Limb (tissue), 2 donors: ENCODE measurements around the gene RIN2.
A peak's percentile ranks its signal among the peaks of the same experiment; 100 is the strongest.
"Not testable (repeated sequence)": the region's sequence is repeated elsewhere in the genome, so short reads cannot be mapped to it uniquely, and the experiment has no call there.

Experiments
- DNase-seq, 2 donors: peaks; one replicate each; pipeline ENCODE4 v3.0.0-alpha.2; 2016; ENCODE audit errors: extremely low spot score in 2 of 2

The RIN2 gene

DNA sequence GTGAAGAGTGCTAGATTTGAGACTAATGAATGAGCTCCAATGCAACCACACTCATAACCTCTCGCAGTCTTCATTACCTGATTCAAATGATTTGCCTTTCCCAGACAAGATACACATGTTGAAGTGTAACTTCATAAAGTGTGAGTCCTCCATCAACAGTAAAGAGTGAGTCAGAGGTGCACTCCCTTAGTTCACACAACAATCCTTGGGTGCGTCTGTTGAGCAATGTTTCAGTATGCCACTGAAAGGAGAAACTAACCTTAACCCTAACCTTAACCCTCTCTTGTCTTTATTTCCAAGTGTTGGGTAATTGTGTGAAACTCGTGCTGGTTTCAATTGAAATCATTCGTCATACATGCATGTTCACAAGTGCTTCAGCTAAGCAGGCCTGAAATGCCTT, 21.0 kb upstream of the RIN2 start:
- DNase-seq: no peak

DNA sequence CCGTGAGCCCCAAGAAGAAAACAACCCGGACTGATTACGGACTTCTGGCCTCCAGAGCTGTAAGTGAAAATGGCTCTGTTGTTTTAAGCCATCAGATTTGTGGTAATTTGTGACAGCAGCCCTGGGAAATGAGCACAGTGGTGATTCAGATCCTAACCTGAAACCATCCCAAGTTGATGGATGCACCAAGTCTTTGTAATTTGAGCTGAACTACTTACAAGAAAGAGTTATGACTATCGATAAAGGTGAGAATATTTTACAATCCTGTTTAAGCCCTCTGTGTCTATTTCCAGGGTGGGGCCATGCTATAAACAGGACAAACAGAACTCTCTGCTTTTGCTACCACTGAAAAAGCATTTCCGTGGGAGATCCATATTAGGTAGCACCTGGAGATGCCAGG, 19.1 kb upstream of the RIN2 start:
- no peak for DNase-seq

DNA sequence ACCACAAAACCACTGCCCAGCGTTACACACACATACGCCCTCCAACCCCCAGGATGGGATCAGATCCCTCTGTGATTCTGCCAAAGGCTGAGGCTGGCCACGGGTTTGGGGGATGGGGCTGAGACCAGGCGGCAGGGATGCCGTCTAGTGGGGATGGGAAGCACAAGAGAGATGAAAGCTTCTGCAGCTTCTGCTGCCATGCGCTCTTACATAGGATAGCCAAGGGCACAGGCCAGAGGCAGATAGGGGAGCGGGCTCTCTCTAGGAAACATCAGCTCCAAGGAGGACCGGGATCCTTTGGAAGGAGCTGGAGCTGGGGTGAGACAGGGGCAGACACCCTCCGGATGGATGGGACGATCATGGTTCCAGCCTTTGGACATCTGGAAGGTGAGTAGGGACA, 18.7 kb upstream of the RIN2 start:
- no peak for DNase-seq

DNA sequence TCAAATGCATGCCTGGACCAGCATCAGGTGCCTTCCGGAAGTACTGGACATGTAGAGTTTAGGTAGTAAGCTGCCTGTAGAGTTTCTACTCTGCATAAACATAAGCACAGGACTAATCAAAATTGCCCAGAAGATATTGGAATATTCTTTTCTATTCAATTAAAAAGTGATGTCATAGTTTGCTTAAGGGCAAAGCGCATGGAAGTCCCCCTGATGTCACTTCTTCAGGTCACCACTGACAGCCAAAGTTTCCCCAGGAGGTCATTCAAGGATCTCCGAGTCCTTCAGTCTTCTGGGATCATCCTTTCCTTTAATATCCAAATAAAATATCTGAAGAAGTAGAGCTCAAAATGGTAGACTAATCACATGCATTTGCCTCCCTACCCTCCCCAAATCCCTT, 17.5 kb upstream of the RIN2 start:
- no peak for DNase-seq

DNA sequence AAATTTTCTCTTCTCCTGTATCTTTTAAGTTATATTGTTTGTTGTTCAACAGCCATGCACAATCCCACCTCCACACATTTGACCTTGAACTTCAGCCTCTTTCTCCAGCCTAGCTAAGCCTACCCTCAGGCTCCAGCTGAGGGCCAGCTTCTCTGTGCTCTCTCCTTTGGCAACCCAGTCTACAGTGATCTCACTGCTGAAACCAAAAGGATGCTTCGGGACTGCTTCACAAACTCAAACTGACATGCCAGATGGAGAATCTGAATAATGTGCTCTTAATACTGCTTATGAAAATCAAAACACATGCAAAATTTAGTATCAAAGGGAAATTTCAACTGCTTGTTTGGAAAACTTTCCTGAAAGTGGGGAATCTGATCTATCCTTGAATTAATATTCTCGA, 16.1 kb upstream of the RIN2 start:
- DNase-seq: no peak

DNA sequence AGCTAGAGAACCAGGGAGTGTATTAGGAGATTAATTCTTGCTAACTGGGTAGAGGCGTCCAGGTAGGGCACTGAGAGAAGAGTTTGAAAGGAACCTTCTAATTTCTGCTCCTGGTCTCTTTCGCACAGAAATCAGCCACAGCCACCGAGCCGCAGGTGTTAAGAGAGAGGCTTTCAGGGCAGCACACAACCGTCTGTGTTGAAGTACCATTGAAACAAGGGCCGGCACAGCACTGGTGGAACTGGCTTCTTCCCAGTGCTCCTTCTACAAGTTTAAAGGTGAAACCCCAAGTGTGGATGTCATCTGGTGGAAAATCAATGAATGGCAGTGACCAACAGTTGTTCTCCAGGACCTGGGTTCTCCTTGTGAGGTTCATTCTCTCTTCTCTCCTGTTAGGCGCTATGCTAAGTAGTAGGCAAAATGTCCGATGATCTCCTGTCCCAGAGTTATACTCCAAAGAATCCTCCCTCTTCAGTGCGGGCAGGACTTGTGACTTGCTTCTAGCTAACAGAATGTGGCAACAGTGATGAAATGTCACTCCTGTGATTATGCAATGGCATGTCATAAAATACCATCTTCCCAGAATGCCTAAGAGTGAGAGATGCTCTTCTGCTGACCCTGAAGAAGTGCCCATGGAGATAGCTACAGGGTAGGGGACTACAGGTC, 15.0 kb upstream of the RIN2 start:
- DNase-seq: no peak

DNA sequence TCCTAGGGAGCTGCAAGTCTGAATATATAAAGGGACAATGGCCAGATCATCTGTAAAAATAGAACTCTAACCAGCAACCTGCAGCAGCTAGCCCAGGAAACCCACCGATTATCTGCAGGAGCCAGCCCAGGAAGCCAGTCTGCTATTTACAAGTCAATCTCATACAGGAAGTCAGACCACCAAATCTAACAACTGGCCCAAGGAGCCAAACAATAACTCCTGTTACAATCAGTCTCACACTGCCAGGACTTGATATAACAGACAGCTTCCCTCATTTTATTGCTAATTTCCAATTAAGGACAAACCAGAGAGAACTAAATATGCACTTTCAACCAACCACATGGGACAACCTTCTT, 14.4 kb upstream of the RIN2 start:
- DNase-seq: no peak

DNA sequence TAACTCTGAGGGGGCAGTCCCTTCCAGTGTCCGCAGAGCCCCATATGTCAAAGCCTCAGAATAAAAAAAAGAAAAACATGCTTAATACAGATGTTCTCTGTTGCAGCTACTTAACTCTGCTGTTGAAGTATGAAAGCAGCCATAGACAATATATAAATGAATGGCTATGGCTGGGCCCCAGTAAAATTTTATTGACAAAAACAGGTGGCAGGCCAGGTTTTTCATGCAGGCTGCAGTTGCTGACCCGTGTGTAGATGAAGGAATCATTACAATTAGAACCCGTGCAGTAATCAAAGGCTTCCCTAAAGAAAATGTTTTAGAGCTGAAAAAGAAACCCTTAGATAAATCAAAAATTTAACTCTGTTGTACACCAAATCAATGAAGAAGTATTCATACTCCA, 13.0 kb upstream of the RIN2 start:
- no peak for DNase-seq

DNA sequence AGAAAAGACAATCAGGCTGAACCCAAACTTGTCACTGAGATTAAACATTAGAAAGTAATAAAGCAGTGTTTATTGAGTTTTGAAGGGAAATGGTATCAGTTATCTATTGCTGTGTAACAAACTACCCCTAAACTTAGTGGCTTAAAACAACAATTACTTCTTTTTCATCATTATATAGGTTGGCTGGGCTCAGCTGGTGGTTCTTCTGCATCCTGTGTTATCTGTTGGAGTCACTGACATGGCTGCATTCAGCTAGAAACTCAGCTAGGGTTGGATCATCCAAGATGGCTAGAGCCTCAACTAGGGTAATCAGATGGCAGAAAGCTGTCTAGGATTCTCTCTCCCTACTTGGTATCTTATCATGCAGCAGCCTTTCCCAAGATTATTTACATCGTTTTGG, 12.5 kb upstream of the RIN2 start:
- DNase-seq: no peak

DNA sequence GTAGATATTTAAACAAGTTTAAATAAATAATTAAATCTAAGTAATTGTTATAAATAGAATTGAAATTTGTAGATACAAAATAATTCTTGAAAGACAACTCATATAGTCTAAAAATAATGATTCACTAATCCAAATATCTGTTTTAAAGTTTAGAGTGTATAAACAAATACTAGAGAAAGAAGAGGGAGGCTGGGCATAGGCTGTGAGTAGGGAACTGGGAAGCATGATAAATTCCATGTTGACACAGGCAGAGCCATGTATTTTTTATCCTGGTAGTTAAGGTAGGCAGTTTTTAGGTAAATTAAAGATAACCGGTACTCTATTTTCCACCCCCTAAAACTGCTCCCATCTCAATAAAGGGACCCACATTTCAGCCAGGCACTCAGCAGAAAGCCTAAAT, 11.7 kb upstream of the RIN2 start:
- no peak for DNase-seq

DNA sequence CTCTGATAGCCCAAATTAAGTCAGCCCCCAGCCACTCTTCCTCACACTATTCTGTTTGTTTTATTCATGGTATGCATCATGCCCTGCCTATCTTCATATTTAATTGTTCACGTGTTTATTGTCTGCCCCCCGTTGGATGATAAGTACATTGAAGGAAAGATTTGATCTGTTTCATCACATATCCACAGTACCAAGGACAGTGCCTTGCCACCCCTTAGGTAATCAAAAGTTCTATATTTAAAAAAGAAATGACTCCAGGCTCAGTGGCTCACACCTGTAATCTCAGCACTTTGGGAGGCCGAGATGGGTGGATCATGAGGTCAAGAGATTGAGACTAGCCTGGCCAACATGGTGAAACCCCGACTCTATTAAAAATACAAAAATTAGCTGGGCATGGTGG, 10.2 kb upstream of the RIN2 start:
- no peak for DNase-seq

DNA sequence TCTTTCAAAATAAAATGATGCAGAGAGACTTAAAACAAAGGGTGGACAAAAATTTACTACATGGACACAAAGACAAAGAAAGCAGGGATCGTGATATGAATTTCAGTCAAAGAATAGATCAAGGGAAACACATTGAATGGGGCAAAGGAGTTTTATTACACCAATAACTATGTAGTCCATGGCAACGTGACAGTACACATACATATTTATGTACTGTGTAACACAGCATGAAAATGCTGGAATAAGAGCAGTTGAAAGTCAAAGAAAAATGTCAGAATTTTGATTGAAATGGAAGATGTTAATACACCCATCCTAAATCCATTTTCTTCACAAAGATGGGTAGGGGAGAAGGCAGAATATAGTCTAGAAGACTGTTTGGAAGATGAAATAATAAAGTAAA, 9.4 kb upstream of the RIN2 start:
- no peak for DNase-seq

DNA sequence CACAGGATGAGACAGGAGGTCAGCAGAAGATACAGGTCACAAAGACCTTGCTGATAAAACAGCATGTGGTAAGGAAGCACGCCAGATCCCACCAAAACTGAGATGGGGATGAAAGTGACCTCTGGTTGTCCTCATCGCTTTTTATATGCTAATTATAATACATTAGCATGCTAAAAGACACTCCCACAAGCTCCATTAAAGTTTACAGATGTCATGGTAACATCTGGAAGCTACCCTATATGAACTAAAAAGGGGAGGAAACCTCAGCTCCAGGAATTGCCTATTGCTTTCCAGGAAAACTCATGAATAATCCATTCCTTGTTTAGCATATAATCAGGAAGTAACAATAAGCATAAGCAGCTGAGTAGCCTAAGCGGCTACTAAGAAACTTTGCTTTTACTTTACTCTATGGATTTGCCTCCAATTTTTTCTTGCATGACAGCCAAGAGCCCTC, 8.4 kb upstream of the RIN2 start:
- DNase-seq: peak in 1 of 2 donors; percentile 47

DNA sequence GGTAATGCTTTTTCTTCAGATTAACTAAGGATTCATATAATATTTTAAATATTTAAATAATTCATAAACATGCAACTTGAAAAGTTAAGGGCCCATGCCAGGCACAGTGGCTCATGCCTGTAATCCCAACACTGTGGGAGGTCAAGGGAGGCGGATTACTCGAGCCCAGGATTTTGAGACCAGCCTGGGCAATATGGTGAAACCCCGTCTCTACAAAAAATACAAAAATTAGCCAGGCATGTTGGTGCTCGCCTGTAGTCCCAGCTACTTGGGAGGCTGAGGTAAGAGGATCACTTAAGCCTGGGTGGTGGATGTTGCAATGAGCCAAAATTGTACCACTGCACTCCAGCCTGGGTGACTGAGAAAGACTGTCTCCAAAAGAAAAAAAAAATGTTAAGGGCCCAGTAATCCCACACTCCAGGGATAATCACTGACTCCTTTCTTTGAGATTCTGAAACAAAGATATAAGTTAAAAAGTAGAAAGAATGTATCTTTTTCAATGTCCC, 7.9 kb upstream of the RIN2 start:
- DNase-seq: no peak

DNA sequence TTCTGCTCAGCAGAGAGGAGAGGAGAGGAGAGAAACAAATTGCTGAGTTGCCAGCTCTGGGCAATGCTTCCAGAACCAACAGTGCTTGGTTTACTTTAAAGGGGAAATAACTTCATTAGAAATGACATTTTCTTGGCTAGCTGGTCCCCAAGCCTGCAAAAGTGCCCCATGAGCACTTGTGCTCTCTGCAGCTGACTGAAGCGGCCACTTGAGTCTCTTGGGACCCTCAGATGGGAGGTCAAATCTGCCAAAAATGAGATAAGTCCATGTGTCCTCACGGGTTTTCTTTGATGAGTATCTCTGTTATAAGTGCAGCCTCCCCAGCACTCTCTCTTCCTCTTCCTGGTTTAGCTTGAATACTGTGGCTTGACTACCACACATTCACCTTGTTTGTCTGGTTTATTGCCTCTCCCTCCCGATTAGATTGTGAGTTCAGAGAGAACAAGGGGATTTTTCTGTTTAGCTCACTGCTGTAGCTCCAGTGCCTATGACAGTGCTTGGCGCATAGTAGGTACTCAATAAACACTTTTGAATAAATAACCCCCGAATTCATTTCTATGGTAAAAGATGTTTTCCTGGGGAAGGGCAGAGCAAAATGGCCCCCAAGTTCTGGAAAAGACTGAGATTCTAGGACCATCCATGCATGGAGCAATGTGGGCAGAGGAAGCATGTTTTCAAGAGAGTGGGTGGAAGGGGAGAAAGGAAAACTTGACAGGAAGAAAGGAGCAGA, 7.0 kb upstream of the RIN2 start:
- no peak for DNase-seq

DNA sequence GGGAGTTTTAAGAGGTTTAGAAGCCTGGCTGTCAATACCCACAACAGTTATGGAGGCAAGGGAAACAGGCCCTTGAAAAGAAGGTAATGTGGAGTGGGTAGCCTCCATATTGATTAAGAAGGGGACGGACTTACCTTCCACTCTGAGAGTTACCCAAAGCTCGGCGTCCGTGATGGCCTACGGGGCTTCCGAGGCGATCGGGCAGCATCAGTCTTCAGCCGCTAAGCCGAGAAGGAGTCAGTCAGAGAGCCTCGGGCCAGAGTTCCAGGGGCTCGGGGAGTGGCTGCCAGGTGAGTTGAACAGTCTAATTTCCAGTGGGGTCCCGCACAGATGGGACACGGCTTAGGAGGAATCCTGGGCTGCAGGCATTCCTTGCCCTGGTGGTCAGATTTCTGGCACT, 3.9 kb upstream of the RIN2 start:
- DNase-seq: not testable (repeated sequence)

DNA sequence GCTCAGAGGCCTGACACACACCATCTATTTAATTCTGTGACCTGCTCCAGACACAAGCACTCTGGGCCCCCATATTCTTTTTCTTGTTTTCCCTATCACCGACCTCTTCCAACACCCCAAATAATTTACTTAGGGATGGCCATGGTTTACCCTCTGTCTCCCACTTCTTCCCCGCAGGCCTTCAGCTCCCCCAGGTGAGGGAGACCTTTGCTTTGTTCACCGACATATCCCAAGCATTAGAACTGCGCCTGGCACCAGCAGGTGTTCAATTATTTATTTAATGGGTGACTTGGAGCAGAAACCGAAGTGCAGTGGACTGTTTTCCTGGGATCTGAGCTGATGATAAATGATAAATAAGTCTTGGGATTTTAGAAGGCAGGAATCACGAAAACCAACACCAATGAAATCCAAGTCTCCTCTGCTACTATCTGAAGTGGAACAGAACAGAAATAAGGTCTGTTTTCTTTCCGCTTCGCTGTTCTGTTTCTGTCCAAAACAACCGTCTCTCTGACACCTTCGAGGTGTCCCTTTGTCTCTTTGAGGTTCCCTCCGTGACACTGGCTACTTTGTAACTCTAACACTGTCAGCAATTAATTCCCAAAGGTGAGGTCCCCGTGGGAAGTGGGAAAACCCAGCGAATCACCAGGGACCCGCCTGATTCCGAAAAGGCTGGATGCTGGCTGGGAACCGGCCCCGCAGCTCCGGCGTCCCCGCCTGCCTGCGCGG, 1.1 kb upstream of the RIN2 start:
- no peak for DNase-seq

DNA sequence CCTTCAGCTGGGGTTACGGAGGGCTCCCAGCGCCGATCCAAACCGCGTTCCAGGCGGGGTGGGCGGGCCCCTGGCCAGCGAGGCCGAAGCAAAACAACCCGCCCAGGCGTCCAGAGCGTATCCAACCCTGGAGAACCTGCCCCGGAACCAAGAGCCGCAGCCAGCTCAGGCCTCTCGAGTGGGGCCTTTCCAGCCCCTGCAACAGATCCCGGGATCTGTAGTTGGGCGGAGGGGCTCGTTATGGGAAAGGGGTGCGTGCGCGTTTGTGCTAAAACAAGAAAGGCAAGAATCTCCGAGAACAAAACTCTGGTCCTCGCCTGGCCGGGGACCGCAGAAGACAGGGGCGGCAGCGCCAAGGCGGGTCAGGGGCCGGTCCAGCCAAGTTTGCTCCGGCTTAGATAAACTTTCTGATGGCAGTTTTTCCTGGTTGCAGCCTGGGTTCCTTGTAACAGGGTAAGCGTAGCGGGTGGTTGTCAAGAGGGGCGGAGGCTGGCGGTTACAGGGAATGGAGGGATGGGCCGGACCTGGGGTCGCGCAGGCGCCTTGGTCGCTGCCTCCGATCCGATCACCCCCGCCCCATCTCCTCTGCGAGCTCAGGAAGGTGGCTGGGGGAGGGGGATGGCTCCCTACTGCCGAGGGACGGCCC, 448 bp upstream of the RIN2 start:
- DNase-seq: peak; percentile 91 to 94

DNA sequence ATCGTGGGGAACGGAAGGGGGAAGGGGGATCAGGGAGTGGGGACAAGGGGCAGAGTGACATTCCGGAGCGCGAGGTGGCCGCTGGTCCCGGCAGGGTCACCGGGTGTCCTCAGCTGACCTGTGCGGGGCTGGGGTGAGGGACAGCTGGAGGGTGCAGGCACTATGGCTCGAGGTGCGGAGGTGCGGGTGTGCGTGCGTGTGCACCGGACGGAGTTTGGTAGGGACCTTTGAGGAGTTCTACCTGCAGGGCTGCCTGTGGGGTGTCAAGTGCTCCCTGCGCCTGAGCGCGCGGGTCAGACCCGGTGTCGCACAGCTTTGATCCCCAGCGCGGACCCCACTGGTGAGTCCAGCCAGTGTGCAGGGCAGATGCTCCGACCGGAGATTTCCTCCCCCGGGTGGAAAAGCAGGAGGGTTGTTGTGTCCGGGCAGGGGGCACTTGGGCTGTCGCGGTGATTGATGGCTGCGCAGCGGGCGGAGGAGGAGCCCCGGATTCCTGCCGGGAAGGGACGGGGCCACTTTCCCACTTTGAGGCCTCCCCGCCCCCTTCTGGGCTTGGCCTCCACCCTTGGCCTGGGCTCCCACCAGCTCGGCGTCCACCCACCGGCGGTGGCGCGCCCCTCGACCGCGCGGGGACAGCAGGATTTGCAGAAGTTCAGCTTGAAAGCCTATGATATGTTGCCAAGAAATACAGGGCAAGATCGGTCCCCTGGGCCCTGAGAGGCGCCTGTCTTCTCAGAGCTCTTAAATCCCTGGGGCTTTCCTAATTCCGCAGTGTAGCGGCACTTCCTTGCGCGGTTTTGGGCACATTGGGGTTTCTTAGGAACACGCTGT, 658 bp downstream of the RIN2 start:
- DNase-seq: peak; percentile 25 to 76

DNA sequence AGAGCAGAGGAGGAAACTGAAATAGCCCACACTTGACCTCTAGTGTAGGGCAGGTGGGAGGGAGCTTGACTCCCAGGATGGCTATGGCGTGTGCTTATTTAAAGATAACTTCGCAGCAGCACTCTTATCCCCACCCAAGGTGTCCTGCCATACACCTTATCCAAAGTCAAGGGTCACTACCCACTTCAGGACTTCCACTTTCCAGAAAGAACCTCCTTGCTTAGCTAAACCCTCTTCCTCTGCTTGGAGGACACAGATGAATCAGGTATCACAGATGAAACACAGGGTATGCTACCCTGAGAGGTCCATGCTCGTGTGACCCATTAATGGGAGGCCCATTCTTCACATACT, 2.3 kb downstream of the RIN2 start:
- DNase-seq: no peak

DNA sequence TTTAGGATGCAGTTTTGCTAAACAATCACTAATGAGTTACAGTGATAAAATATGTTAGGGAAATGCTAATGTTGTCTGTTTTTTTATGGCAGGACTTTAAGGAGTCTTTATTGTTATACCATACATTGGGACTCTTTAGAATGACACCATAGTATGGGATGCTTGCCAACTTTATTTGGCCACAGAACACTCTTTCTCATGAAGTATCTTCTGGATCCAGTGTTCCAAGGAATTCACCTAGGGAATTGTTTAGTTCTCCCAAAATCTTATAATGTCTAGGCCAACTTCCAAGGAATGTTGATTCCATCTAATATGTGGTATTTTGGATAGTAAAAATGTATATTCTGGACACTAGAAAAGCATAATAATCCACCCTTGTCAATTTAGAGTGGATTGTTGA, 3.3 kb downstream of the RIN2 start:
- no peak for DNase-seq
